RWPE1 (cell line): ENCODE results near the gene ZNF45.
"Not testable (repeated sequence)": the region's sequence is repeated elsewhere in the genome, so short reads cannot be mapped to it uniquely, and the experiment has no call there.

Source experiments
- CTCF ChIA-PET: fragments of 350-600 bp; sonication (Branson Sonifier 250); formaldehyde crosslinking; extraction: SDS; loops from one replicate; lab custom pipeline; 2021; lab: Yijun Ruan, JAX
- POLR2A ChIA-PET: fragments of 400-600 bp; formaldehyde crosslinking; extraction: SDS; loops from one replicate; lab custom pipeline; 2020; ENCODE audit warnings: antibody characterized with exemption; ENCODE audit not compliant: low non-redundant PET; lab: Yijun Ruan, JAX
- DNase-seq: peaks from one replicate; pipeline ENCODE4 v3.0.0; 2012; ENCODE audit warnings: low spot score
- H3K27ac ChIP-seq: fragments of 450-650 bp; 2 replicates; pipeline ENCODE4 v1.5.1; 2017
- TF ChIP-seq, protein P1 (sequence below): fragments of 450-650 bp; conservative IDR thresholded peaks from 2 replicates; pipeline ENCODE4 v1.5.1; 2017; ENCODE audit warnings: low read depth, mild to moderate bottlenecking

Gene ZNF45

DNA sequence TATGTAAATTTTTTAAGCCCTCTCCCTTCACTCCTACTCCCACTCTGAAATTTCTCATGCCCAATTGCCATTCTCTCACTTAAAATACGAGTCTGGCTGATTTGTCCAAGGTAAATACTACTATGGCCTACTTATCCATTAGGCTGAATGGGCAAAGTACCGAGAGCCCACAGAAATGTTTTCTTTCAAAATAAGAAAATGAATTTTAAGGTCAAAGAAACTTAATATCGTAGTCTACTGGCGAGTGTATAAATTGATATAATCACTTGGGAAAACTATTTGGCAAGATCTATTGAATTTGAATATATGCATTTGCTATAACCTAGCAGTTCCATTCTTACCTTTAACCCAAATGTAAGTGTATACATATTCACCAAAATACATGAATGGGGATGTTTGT, 32.7 kb downstream of the ZNF45 start:
- no peak overlapping the region for H3K27ac ChIP-seq
- ChIA-PET CTCF (no interaction called here), POLR2A (no interaction called here)
- TF ChIP-seq, protein P1, sequence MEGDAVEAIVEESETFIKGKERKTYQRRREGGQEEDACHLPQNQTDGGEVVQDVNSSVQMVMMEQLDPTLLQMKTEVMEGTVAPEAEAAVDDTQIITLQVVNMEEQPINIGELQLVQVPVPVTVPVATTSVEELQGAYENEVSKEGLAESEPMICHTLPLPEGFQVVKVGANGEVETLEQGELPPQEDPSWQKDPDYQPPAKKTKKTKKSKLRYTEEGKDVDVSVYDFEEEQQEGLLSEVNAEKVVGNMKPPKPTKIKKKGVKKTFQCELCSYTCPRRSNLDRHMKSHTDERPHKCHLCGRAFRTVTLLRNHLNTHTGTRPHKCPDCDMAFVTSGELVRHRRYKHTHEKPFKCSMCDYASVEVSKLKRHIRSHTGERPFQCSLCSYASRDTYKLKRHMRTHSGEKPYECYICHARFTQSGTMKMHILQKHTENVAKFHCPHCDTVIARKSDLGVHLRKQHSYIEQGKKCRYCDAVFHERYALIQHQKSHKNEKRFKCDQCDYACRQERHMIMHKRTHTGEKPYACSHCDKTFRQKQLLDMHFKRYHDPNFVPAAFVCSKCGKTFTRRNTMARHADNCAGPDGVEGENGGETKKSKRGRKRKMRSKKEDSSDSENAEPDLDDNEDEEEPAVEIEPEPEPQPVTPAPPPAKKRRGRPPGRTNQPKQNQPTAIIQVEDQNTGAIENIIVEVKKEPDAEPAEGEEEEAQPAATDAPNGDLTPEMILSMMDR = no peak
- no peak for DNase-seq

DNA sequence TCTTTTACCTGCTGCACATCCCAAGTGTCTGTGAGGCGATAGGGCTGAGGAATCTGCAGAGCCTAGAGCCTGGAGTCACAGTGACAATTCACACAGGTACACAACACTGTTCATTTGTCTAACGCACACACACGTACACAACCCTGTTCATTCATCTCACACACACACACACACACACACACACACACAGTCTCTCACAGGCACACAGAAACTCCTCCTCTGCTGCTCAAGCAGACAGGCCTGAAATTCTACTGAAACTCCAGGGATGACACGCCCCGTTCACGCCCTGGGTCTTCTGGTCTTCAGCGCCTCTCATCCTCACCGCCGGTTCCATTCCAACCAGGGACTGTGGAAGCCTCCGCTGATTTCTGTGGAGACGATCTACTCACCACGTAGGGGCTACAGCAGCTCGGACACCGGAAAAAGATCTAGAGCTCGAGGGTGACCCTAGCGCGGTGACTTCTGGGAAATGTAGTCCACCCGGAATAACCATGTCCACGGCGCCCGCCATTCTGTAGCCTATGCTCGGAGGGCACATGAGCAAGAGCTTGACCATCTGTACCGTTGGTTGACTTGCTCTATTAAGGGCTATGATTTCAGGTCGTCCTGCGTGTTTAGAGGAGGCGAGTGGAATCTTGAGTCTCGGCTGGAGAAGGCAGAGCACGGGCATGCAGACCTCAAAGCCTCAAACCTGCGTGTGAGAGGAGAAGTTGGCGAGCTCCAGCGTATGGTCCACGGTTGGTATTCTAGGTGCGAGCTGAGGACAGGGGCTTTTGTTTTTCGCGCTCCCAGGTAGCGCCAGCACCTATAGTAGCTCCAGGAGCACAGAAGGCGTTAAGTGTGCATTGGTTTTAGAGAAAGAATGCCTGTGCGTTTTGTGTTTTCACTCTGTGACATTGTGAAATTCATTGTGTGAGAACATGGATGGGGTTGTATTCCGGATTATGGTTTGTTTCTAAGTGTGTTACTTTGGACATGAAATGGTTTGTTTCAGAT, 33.4 kb downstream of the ZNF45 start:
- H3K27ac ChIP-seq = 0 out of 2 replicates have a peak overlapping the region, but pooled peaks have one; percentile 9
- peak; percentile 61 for DNase-seq
- POLR2A ChIA-PET = no interaction called here
- CTCF ChIA-PET = interaction anchor here (0.6 to 0.7 kb wide), 2 partner anchors 25 to 47 kb away, joined by 3 read pairs; no protein-coding TSS in a partner anchor
- TF ChIP-seq, protein P1 = no peak

DNA sequence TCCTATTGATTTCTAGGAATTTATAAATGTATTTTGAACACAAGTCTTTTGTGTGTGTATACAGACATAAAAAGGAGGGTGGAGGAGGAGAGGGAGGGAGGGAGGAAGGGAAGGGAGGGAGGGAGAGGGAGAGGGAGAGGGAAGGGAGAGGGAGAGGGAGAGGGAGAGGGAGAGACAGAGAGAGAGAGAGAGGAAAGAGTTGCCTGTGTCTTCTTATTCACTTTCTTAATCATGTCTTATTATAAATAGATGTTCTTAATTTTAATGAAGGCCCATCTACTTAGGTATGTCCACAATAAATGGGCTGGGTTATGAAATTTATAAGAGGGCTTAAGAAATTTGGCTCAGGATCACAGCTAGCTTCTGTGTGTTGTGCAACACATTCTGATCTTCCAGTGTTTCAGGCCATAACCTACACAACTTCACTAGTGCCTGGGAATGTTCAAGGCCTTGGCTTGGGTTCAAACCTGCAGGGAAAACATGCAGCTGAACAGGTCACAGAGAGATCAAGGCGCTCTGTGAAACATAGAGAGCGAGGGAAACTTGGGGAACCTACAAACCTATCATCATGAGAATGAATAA, 39.3 kb downstream of the ZNF45 start:
- no peak for DNase-seq
- no peak overlapping the region for H3K27ac ChIP-seq
- ChIA-PET POLR2A (no interaction called here), CTCF (no interaction called here)
- TF ChIP-seq, protein P1 = no peak

DNA sequence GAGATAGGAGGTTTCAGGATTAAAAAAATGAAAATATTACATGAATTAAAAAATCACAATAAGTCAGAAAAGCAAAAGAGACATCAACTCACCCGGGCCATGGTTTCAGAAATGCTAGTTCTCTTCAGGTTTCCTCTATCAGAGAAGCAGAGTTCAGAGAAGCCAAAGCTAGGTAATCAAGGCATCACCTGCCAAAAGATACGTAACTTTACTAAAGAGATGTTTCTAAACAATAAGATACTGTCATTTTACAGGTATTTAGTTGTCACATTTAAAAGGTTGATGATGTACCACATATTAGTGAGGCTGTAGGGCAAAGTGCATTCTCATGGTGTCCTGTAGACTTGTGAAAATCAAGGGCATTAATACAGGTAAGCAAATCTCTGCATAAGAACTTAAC, 51.2 kb downstream of the ZNF45 start, which contains the start of gene ZNF404:
TSS of gene ZNF404 (minus strand) at position 101 of the 400 bp plus-strand sequence.
- DNase-seq = no peak
- CTCF ChIA-PET = no interaction called here
- TF ChIP-seq, protein P1 = no peak
- POLR2A ChIA-PET = no interaction called here
- no peak within 1 kb of the TSS for H3K27ac ChIP-seq

- DNase-seq = no peak
- ChIA-PET CTCF (no interaction called here), POLR2A (no interaction called here)
- TF ChIP-seq, protein P1 = no peak
- no peak overlapping the region for H3K27ac ChIP-seq
These were observed 54.6 kb downstream of the ZNF45 start for GRCh38 chr19:43880483-43880882.

- TF ChIP-seq, protein P1 = no peak
- H3K27ac ChIP-seq = no peak overlapping the region
- ChIA-PET POLR2A (no interaction called here), CTCF (interaction anchor here (0.6 kb wide), 1 partner anchor 201 kb away, joined by 3 read pairs; no protein-coding TSS in a partner anchor)
- no peak for DNase-seq
These were observed 62.3 kb downstream of the ZNF45 start for GRCh38 chr19:43872547-43873336.

- POLR2A ChIA-PET, CTCF ChIA-PET, DNase-seq, H3K27ac ChIP-seq: not testable (repeated sequence)
These were observed 68.2 kb downstream of the ZNF45 start for GRCh38 chr19:43866923-43867322.
